ENCODE measurements around the gene COQ9. TPM values are rescaled to one million over a fixed set of nuclear protein-coding genes. Genes with fewer than 3 reads are reported as not detected.

COQ9 gene
- total RNA-seq, 1 experiment from 2014 or later, result 67.4 TPM

GRCh38 chr16:57474671-57475661 lies 27.7 kb downstream of the COQ9 start:
- ChIA-PET CTCF (no interaction called here), POLR2A (ENCODE audit: unreplicated experiment) (no interaction called here)
- H3K79me2 ChIP-seq (ENCODE audit: low read length), result no peaks in the 10 kb centered on the region
- no peaks in the 10 kb centered on the region for H3K27me3 ChIP-seq (ENCODE audit: low read length)
- no peak overlapping the region for H3K27ac ChIP-seq (ENCODE audit: low read length)
- ATAC-seq (no peak), DNase-seq (no peak)
- no peaks in the 10 kb centered on the region for H3K9me3 ChIP-seq (ENCODE audit: low read length)
- intact Hi-C loops (cut with micrococcal nuclease), result no loop called here
- no peaks in the 10 kb centered on the region for H4K20me1 ChIP-seq (ENCODE audit: low read length)
- no peaks in the 10 kb centered on the region for H3K4me1 ChIP-seq (ENCODE audit: insufficient read depth, low read length)
- H3K9ac ChIP-seq (ENCODE audit: low read length), result no peak overlapping the region
- no TSS peak for BruUV-seq (replicated peaks)
- no peak overlapping the region for H3K4me3 ChIP-seq (ENCODE audit: low read length)
- H3K4me2 ChIP-seq (ENCODE audit: low read length), result no peak overlapping the region
- H2AFZ ChIP-seq (ENCODE audit: low read length), result no peak overlapping the region
- H3K9me2 ChIP-seq (replicated peaks; ENCODE audit: low read length), result no peaks in the 10 kb centered on the region
- H3F3A ChIP-seq (ENCODE audit: low read length, unreplicated experiment), result no peaks in the 10 kb centered on the region
- TF ChIP-seq CTCF (conservative IDR thresholded peaks at IDR 0.05; ENCODE audit: low read depth, low read length) (no peak), EZH2phosphoT487 (IDR thresholded peaks at IDR 0.05; ENCODE audit: borderline replicate concordance, low read length) (no peak), EZH2 (IDR thresholded peaks at IDR 0.05; ENCODE audit: low read length, unreplicated experiment) (no peak)
- peaks cover 12% of the 10 kb centered on the region; the same call in 1 of the 2 replicates for H3K36me3 ChIP-seq (ENCODE audit: low read depth, low read length)

- no TSS peak for BruUV-seq (replicated peaks)
- no peak overlapping the region for H3K4me3 ChIP-seq (ENCODE audit: low read length)
Measured at GRCh38 chr16:57475711-57476339, 28.5 kb downstream of the COQ9 start.

More at GRCh38 chr16:57475711-57476339, 28.5 kb downstream of the COQ9 start:
- DNase-seq (peak; percentile 15), ATAC-seq (peak; percentile 73)
- Histone ChIP-seq H3K9me3 (ENCODE audit: low read length) (no peaks in the 10 kb centered on the region), H3K9ac (ENCODE audit: low read length) (no peak overlapping the region), H3K4me2 (ENCODE audit: low read length) (no peak overlapping the region), H3K9me2 (replicated peaks; ENCODE audit: low read length) (no peaks in the 10 kb centered on the region), H3K27ac (ENCODE audit: low read length) (no peak overlapping the region), H3K79me2 (ENCODE audit: low read length) (no peaks in the 10 kb centered on the region), H3F3A (ENCODE audit: low read length, unreplicated experiment) (no peaks in the 10 kb centered on the region), H2AFZ (ENCODE audit: low read length) (no peak overlapping the region), H4K20me1 (ENCODE audit: low read length) (no peaks in the 10 kb centered on the region), H3K27me3 (ENCODE audit: low read length) (no peaks in the 10 kb centered on the region), H3K36me3 (ENCODE audit: low read depth, low read length) (peaks cover 3% of the 10 kb centered on the region; the same call in 1 of the 2 replicates), H3K4me1 (ENCODE audit: insufficient read depth, low read length) (no peaks in the 10 kb centered on the region)
- intact Hi-C loops (cut with micrococcal nuclease), result no loop called here
- CTCF ChIA-PET, result no interaction called here
- TF ChIP-seq EZH2phosphoT487 (IDR thresholded peaks at IDR 0.05; ENCODE audit: borderline replicate concordance, low read length) (no peak), CTCF (conservative IDR thresholded peaks at IDR 0.05; ENCODE audit: low read depth, low read length) (peak; percentile 49)
- POLR2A ChIA-PET (ENCODE audit: unreplicated experiment), result no interaction called here
